Measurements from ENCODE around the gene THADA.

The THADA gene

GRCh38 chr2:43223521-43224001 is 372.3 kb downstream of the THADA start:
- DNase-seq (ENCODE audit: low read depth) = no peak

- DNase-seq (ENCODE audit: low read depth) = no peak
These were observed 373.1 kb downstream of the THADA start for GRCh38 chr2:43222475-43223309.

- DNase-seq (ENCODE audit: low read depth) = peak; percentile 45
These were observed 373.9 kb downstream of the THADA start for GRCh38 chr2:43221763-43222474.

- DNase-seq (ENCODE audit: low read depth) = peak; percentile 35
These were observed 374.6 kb downstream of the THADA start for GRCh38 chr2:43221124-43221762.

- no peak for DNase-seq (ENCODE audit: low read depth)
These were observed 375.1 kb downstream of the THADA start for GRCh38 chr2:43220760-43221123.

GRCh38 chr2:43220229-43220751 is 375.5 kb downstream of the THADA start:
- DNase-seq (ENCODE audit: low read depth) = no peak

GRCh38 chr2:43219383-43220228 is 376.2 kb downstream of the THADA start:
- peak; percentile 68 for DNase-seq (ENCODE audit: low read depth)

- peak; percentile 76 for DNase-seq (ENCODE audit: low read depth)
These were observed 377.0 kb downstream of the THADA start for GRCh38 chr2:43218702-43219382.

GRCh38 chr2:43218155-43218701 is 377.6 kb downstream of the THADA start:
- no peak for DNase-seq (ENCODE audit: low read depth)

- no peak for DNase-seq (ENCODE audit: low read depth)
These were observed 378.3 kb downstream of the THADA start for GRCh38 chr2:43217228-43218154.

- DNase-seq (ENCODE audit: low read depth) = no peak
These were observed 379.2 kb downstream of the THADA start for GRCh38 chr2:43216629-43217028.

GRCh38 chr2:43215673-43216255 is 380.1 kb downstream of the THADA start:
- no peak for DNase-seq (ENCODE audit: low read depth)

- no peak for DNase-seq (ENCODE audit: low read depth)
These were observed 381.6 kb downstream of the THADA start for GRCh38 chr2:43214253-43214652.

- no peak for DNase-seq (ENCODE audit: low read depth)
These were observed 382.9 kb downstream of the THADA start for GRCh38 chr2:43212931-43213330.

- no peak for DNase-seq (ENCODE audit: low read depth)
These were observed 383.5 kb downstream of the THADA start for GRCh38 chr2:43212216-43212835.

- DNase-seq (ENCODE audit: low read depth) = no peak
These were observed 385.2 kb downstream of the THADA start for GRCh38 chr2:43210467-43211303.

- DNase-seq (ENCODE audit: low read depth) = no peak
These were observed 385.7 kb downstream of the THADA start for GRCh38 chr2:43210125-43210466.

GRCh38 chr2:43209204-43209717 is 386.6 kb downstream of the THADA start:
- DNase-seq (ENCODE audit: low read depth) = no peak

Data from T follicular helper cell (primary cell).